ENCODE measurements around the gene COLEC12. TPM values are rescaled to one million over a fixed set of nuclear protein-coding genes. Genes with fewer than 3 reads are reported as not detected.

COLEC12 gene
- total and polyA plus RNA-seq, 9 donors = 0.78 to 20.7 (median 5.9) TPM

GRCh38 chr18:370751-371608 is 129.5 kb downstream of the COLEC12 start:
- H3K27ac ChIP-seq = no peak overlapping the region

GRCh38 chr18:369224-370015 is 131.1 kb downstream of the COLEC12 start:
- DNase-seq = no peak
- intact Hi-C loops (cut with DNase I) = no loop called here
- Histone ChIP-seq H3K27me3 (no peaks in the 10 kb centered on the region), H3K27ac (no peak overlapping the region), H3K9me3 (no peaks in the 10 kb centered on the region), H3K4me1 (ENCODE audit: insufficient read depth) (no peaks in the 10 kb centered on the region), H3K4me3 (no peak overlapping the region), H3K36me3 (no peaks in the 10 kb centered on the region)
- WGBS, 3 donors = 83 to 85% (median 85%) methylated on average over 11 of the region's 11 CpGs
- TF ChIP-seq POLR2A (IDR thresholded peaks at IDR 0.05) (no peak), EP300 (IDR thresholded peaks at IDR 0.05) (no peak), CTCF (IDR thresholded peaks at IDR 0.05) (no peak)

More at GRCh38 chr18:370751-371608, 129.5 kb downstream of the COLEC12 start:
- no peaks in the 10 kb centered on the region for H3K36me3 ChIP-seq
- no peak overlapping the region for H3K4me3 ChIP-seq
- H3K4me1 ChIP-seq (ENCODE audit: insufficient read depth) = no peaks in the 10 kb centered on the region
- TF ChIP-seq EP300 (IDR thresholded peaks at IDR 0.05) = no peak
- no peak for TF ChIP-seq CTCF (IDR thresholded peaks at IDR 0.05)
- no peak for TF ChIP-seq POLR2A (IDR thresholded peaks at IDR 0.05)
- DNase-seq = no peak
- intact Hi-C loops (cut with DNase I) = no loop called here
- 70 to 72% (median 70%) methylated on average over 5 of the region's 5 CpGs for WGBS, 3 donors
- H3K27me3 ChIP-seq = no peaks in the 10 kb centered on the region
- no peaks in the 10 kb centered on the region for H3K9me3 ChIP-seq

GRCh38 chr18:366466-367061 is 133.9 kb downstream of the COLEC12 start:
- H3K36me3 ChIP-seq = no peaks in the 10 kb centered on the region
- H3K9me3 ChIP-seq = no peaks in the 10 kb centered on the region
- no peak for DNase-seq
- H3K27ac ChIP-seq = no peak overlapping the region
- H3K4me1 ChIP-seq (ENCODE audit: insufficient read depth) = no peaks in the 10 kb centered on the region
- no peak overlapping the region for H3K4me3 ChIP-seq
- no peak for TF ChIP-seq EP300 (IDR thresholded peaks at IDR 0.05)
- no peak for TF ChIP-seq POLR2A (IDR thresholded peaks at IDR 0.05)
- no peak for TF ChIP-seq CTCF (IDR thresholded peaks at IDR 0.05)
- intact Hi-C loops (cut with DNase I) = no loop called here
- H3K27me3 ChIP-seq = no peaks in the 10 kb centered on the region
- WGBS, 3 donors = 85 to 87% (median 86%) methylated on average over 9 of the region's 9 CpGs

GRCh38 chr18:365651-366050 is 134.8 kb downstream of the COLEC12 start:
- WGBS, 3 donors = 83 to 86% (median 86%) methylated on average over 6 of the region's 6 CpGs
- no peak for DNase-seq
- intact Hi-C loops (cut with DNase I) = no loop called here
- Histone ChIP-seq H3K4me1 (ENCODE audit: insufficient read depth) (no peaks in the 10 kb centered on the region), H3K27me3 (no peaks in the 10 kb centered on the region), H3K36me3 (no peaks in the 10 kb centered on the region), H3K9me3 (no peaks in the 10 kb centered on the region), H3K4me3 (no peak overlapping the region), H3K27ac (no peak overlapping the region)
- TF ChIP-seq EP300 (IDR thresholded peaks at IDR 0.05) = no peak
- TF ChIP-seq CTCF (IDR thresholded peaks at IDR 0.05) = no peak
- no peak for TF ChIP-seq POLR2A (IDR thresholded peaks at IDR 0.05)
